ENCODE measurements around the gene KLC1.

DNA sequence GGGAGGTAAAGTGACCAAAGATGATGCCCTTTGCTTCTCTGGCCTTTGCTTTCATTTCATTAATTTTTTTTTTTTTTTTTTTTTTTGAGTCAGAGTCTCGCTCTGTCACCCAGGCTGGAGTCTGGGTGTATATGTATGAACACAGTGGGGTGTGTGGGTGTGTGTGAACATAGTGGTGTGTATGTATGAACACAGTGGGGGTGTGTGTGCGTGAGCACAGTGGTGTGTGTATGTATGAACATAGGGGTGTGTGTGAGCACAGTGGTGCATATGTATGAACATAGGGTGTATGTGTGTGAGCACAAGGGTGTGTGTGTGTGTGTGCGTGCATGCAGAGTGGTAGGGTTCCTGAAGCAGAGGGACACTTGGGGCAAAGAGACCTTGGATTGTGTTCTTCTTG is 9.6 kb downstream of the KLC1 start:
- TF ChIP-seq, protein P1, sequence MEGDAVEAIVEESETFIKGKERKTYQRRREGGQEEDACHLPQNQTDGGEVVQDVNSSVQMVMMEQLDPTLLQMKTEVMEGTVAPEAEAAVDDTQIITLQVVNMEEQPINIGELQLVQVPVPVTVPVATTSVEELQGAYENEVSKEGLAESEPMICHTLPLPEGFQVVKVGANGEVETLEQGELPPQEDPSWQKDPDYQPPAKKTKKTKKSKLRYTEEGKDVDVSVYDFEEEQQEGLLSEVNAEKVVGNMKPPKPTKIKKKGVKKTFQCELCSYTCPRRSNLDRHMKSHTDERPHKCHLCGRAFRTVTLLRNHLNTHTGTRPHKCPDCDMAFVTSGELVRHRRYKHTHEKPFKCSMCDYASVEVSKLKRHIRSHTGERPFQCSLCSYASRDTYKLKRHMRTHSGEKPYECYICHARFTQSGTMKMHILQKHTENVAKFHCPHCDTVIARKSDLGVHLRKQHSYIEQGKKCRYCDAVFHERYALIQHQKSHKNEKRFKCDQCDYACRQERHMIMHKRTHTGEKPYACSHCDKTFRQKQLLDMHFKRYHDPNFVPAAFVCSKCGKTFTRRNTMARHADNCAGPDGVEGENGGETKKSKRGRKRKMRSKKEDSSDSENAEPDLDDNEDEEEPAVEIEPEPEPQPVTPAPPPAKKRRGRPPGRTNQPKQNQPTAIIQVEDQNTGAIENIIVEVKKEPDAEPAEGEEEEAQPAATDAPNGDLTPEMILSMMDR (IDR thresholded peaks at IDR 0.05; ENCODE audit: insufficient read depth, low read length, poor library complexity, severe bottlenecking), result no peak
- no peak for TF ChIP-seq EZH2phosphoT487 (conservative IDR thresholded peaks at IDR 0.05; ENCODE audit: low read length)

Data from SU-DHL-6 (cell line).